Measurements from ENCODE around the gene SMU1. TPM values are rescaled to one million over a fixed set of nuclear protein-coding genes. Genes with fewer than 3 reads are reported as not detected.

Gene SMU1
- 10.9 TPM for polyA plus RNA-seq (2012; ENCODE audit: insufficient read length, low read depth)

- TF ChIP-seq REST (IDR thresholded peaks at IDR 0.05; ENCODE audit: insufficient read depth in 1 of 2, low read depth in 2 of 2, low read length in 2 of 2) (no peak), POLR2AphosphoS5 (IDR thresholded peaks at IDR 0.05; ENCODE audit: low read depth, low read length) (peak; percentile 87), TAF1 (IDR thresholded peaks at IDR 0.05; ENCODE audit: borderline replicate concordance, insufficient read depth, low read length) (peak; percentile 49; the same call in 1 of the 2 replicates), SIN3A (IDR thresholded peaks at IDR 0.05; ENCODE audit: borderline replicate concordance, insufficient read depth, low read length) (no peak)
These were observed at the start of gene SMU1 for GRCh38 chr9:33076046-33077004. Gene SMU1, minus strand, starts transcription at chr9:33076674. Its CDS starts 66 bp downstream, at chr9:33076608.

- TF ChIP-seq TAF1 (IDR thresholded peaks at IDR 0.05; ENCODE audit: borderline replicate concordance, insufficient read depth, low read length) (no peak), POLR2AphosphoS5 (IDR thresholded peaks at IDR 0.05; ENCODE audit: low read depth, low read length) (no peak)
These were observed 49.0 kb upstream of the SMU1 start for GRCh38 chr9:33125461-33125860.

- no peak for TF ChIP-seq SIN3A (IDR thresholded peaks at IDR 0.05; ENCODE audit: borderline replicate concordance, insufficient read depth, low read length)
- TF ChIP-seq REST (IDR thresholded peaks at IDR 0.05; ENCODE audit: insufficient read depth in 1 of 2, low read depth in 2 of 2, low read length in 2 of 2), result no peak
- TF ChIP-seq TAF1 (IDR thresholded peaks at IDR 0.05; ENCODE audit: borderline replicate concordance, insufficient read depth, low read length), result no peak
- TF ChIP-seq FOXP2 (optimal IDR thresholded peaks at IDR 0.05; ENCODE audit: borderline replicate concordance, extremely low read depth, extremely low read length, insufficient read depth), result no peak
- TF ChIP-seq POLR2AphosphoS5 (IDR thresholded peaks at IDR 0.05; ENCODE audit: low read depth, low read length), result no peak
These were observed 48.4 kb upstream of the SMU1 start for GRCh38 chr9:33124751-33125381.

GRCh38 chr9:33124046-33124445 is 47.6 kb upstream of the SMU1 start:
- no peak for TF ChIP-seq POLR2AphosphoS5 (IDR thresholded peaks at IDR 0.05; ENCODE audit: low read depth, low read length)
- TF ChIP-seq SIN3A (IDR thresholded peaks at IDR 0.05; ENCODE audit: borderline replicate concordance, insufficient read depth, low read length), result no peak
- no peak for TF ChIP-seq FOXP2 (optimal IDR thresholded peaks at IDR 0.05; ENCODE audit: borderline replicate concordance, extremely low read depth, extremely low read length, insufficient read depth)
- no peak for TF ChIP-seq TAF1 (IDR thresholded peaks at IDR 0.05; ENCODE audit: borderline replicate concordance, insufficient read depth, low read length)
- TF ChIP-seq REST (IDR thresholded peaks at IDR 0.05; ENCODE audit: insufficient read depth in 1 of 2, low read depth in 2 of 2, low read length in 2 of 2), result no peak

GRCh38 chr9:33123407-33124031 is 47.0 kb upstream of the SMU1 start:
- TF ChIP-seq FOXP2 (optimal IDR thresholded peaks at IDR 0.05; ENCODE audit: borderline replicate concordance, extremely low read depth, extremely low read length, insufficient read depth) (no peak), SIN3A (IDR thresholded peaks at IDR 0.05; ENCODE audit: borderline replicate concordance, insufficient read depth, low read length) (no peak), REST (IDR thresholded peaks at IDR 0.05; ENCODE audit: insufficient read depth in 1 of 2, low read depth in 2 of 2, low read length in 2 of 2) (no peak), TAF1 (IDR thresholded peaks at IDR 0.05; ENCODE audit: borderline replicate concordance, insufficient read depth, low read length) (no peak), POLR2AphosphoS5 (IDR thresholded peaks at IDR 0.05; ENCODE audit: low read depth, low read length) (no peak)

Data from PFSK-1 (cell line).